ENCODE measurements around the gene PRR35. TPM values are rescaled to one million over a fixed set of nuclear protein-coding genes. Genes with fewer than 3 reads are reported as not detected.

The PRR35 gene
- total and polyA plus RNA-seq, 2 of the 4 experiments (the other 2 are of a cell fraction) = not detected

- no peak overlapping the region for H2AFZ ChIP-seq (replicated peaks; ENCODE audit: low read length, poor library complexity)
- no peaks in the 10 kb centered on the region for H3K9me3 ChIP-seq (ENCODE audit: control insufficient read depth, insufficient read depth, low read length)
- H3K4ac ChIP-seq (ENCODE audit: low read depth, low read length) = no peak overlapping the region
- H2AK5ac ChIP-seq (ENCODE audit: low read depth, low read length) = no peak overlapping the region
- H2BK15ac ChIP-seq (ENCODE audit: low read depth, low read length) = no peak overlapping the region
- peaks cover 29% of the 10 kb centered on the region for H3K27me3 ChIP-seq (ENCODE audit: control insufficient read depth, insufficient read depth, low read length)
- H3K27ac ChIP-seq (ENCODE audit: insufficient read depth, low read length) = no peak overlapping the region
- 0 out of 2 replicates have a peak, but pooled peaks cover 3% of the 10 kb centered on the region for H3K4me1 ChIP-seq (ENCODE audit: control insufficient read depth, insufficient read depth, low read length)
- H3K4me2 ChIP-seq (ENCODE audit: low read depth, low read length) = no peak overlapping the region
- H3K4me3 ChIP-seq (ENCODE audit: insufficient read depth, low read depth, low read length) = no peak overlapping the region
- H3K18ac ChIP-seq (ENCODE audit: low read depth, low read length) = no peak overlapping the region
- H3K23ac ChIP-seq (ENCODE audit: low read depth, low read length) = no peak overlapping the region
- H3K36me3 ChIP-seq (ENCODE audit: control insufficient read depth, insufficient read depth, low read length) = peaks cover 14% of the 10 kb centered on the region
- H3K9me1 ChIP-seq (ENCODE audit: insufficient read depth, low read length) = no peaks in the 10 kb centered on the region
- 90% methylated on average over 11 of the region's 32 CpGs; no CpG with 5 or more reads in 1 of the 2 experiments for WGBS, 2 experiments (ENCODE audit: extremely low coverage in 2 of 2, insufficient read length in 1 of 2)
- ChIA-PET POLR2A (ENCODE audit: unreplicated experiment) (no interaction called here), CTCF (no interaction called here)
- no peak for ATAC-seq (ENCODE audit: low read depth)
- H4K20me1 ChIP-seq (ENCODE audit: insufficient read depth, low read length) = 0 out of 2 replicates have a peak, but pooled peaks cover 9% of the 10 kb centered on the region
- intact Hi-C loops (cut with micrococcal nuclease) = no loop called here
- H3K79me1 ChIP-seq (ENCODE audit: low read depth in 1 of 2, low read length in 2 of 2) = no peaks in the 10 kb centered on the region; a peak in 1 of 4 replicates
- H2BK5ac ChIP-seq (ENCODE audit: low read depth, low read length, poor library complexity, severe bottlenecking) = no peak overlapping the region
- peak overlapping the region; percentile 70 for H2AK9ac ChIP-seq (replicated peaks; ENCODE audit: low read depth, low read length, poor library complexity)
- no peak overlapping the region for H4K8ac ChIP-seq (ENCODE audit: low read depth in 2 of 2, low read length in 2 of 2)
- in situ Hi-C loops (cut with MboI; ENCODE audit: low sequenced_read_pairs) = no loop called here
- TF ChIP-seq MXI1 (IDR thresholded peaks at IDR 0.05; ENCODE audit: borderline replicate concordance, low read depth, low read length) = no peak
- TF ChIP-seq POLR2A (IDR thresholded peaks at IDR 0.05; ENCODE audit: low read depth, low read length) = no peak
- TF ChIP-seq RFX5 (IDR thresholded peaks at IDR 0.05; ENCODE audit: low read depth, low read length) = no peak
- TF ChIP-seq FOS (IDR thresholded peaks at IDR 0.05; ENCODE audit: low read depth, low read length) = no peak
- TF ChIP-seq RCOR1 (IDR thresholded peaks at IDR 0.05; ENCODE audit: insufficient replicate concordance, low read length) = no peak
- TF ChIP-seq CEBPB (IDR thresholded peaks at IDR 0.05; ENCODE audit: low read depth, low read length) = no peak
- no peak for TF ChIP-seq RAD21 (IDR thresholded peaks at IDR 0.05; ENCODE audit: low read length)
- no peak for TF ChIP-seq BHLHE40 (IDR thresholded peaks at IDR 0.05; ENCODE audit: low read depth, low read length)
- no peak overlapping the region for H2BK20ac ChIP-seq (ENCODE audit: low read depth, low read length)
- H3K9ac ChIP-seq (ENCODE audit: low read depth, low read length) = no peak overlapping the region
- H3K56ac ChIP-seq (ENCODE audit: extremely low read depth, insufficient read depth, low read length) = no peak overlapping the region
- H3K14ac ChIP-seq (replicated peaks; ENCODE audit: low read depth, low read length) = no peak overlapping the region
- dilution Hi-C loops (cut with HindIII; ENCODE audit: low sequenced_read_pairs, unreplicated experiment) = no loop called here
- no peak overlapping the region for H2BK120ac ChIP-seq (ENCODE audit: low read depth, low read length)
- DNase-seq = no peak
- no peak overlapping the region for H4K5ac ChIP-seq (ENCODE audit: low read depth, low read length)
- H4K91ac ChIP-seq (ENCODE audit: insufficient read depth, low read depth, low read length) = no peak overlapping the region
- no TSS peak for BruUV-seq (replicated peaks)
Observed at GRCh38 chr16:555528-556473, 4.4 kb upstream of the PRR35 start.
